ENCODE measurements around the gene GMDS. TPM values are rescaled to one million over a fixed set of nuclear protein-coding genes. Genes with fewer than 3 reads are reported as not detected.

GMDS gene
- total RNA-seq, 1 donor from 2014 or later, result 44.5 TPM

DNA sequence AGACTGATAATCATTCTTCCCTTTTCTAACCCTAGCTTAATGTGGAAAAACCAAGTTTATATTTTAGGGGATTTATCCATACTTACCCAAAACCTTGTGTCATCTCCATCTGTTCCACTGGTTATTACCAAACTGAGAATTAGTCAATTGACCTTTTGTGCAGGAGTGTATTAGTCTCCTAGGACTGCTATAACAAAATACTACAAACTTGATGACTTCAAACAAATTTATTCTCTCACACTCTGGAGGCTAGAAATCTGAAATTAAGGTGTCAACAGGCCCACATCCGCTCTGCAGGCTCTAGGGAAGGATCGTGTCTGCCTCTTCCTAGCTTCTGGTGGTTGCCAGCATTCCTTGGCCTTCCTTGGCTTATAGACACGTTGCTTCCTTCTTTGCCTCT lies 12.7 kb upstream of the GMDS start:
- Mint-ChIP-seq H3K27ac (no peak overlapping the region), H3K36me3 (ENCODE audit: low read depth) (peaks cover 19% of the 10 kb centered on the region), H3K27me3 (ENCODE audit: insufficient read depth) (peaks cover 2% of the 10 kb centered on the region), H3K4me1 (ENCODE audit: low read depth) (no peaks in the 10 kb centered on the region), H3K4me3 (no peak overlapping the region), H3K9me3 (peaks cover 16% of the 10 kb centered on the region)
- intact Hi-C loops (cut with micrococcal nuclease), result no loop called here
- no peak for DNase-seq (ENCODE audit: low spot score)

DNA sequence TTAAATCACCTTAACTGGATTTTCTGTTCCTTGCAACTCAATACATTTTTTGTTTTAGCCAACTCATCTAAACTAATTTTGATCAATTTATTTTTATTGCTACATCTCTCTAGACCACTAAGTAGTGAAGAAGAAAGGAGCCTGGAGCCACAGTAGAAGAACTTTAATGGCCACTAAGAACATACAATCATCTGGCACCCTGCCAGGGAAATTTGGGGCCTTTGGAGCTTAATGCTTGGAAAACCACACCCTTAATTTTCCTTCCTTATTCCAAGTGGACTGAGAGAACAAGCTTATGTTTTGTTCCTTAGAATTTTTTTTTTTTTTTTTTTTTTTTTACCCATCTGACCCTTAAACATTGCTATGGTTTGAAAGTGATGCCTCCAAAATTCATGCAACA lies 12.0 kb upstream of the GMDS start:
- Mint-ChIP-seq H3K9me3 (peaks cover 16% of the 10 kb centered on the region), H3K27me3 (ENCODE audit: insufficient read depth) (peaks cover 2% of the 10 kb centered on the region), H3K27ac (no peak overlapping the region), H3K36me3 (ENCODE audit: low read depth) (peaks cover 24% of the 10 kb centered on the region), H3K4me3 (no peak overlapping the region), H3K4me1 (ENCODE audit: low read depth) (no peaks in the 10 kb centered on the region)
- DNase-seq (ENCODE audit: low spot score), result no peak
- intact Hi-C loops (cut with micrococcal nuclease), result no loop called here

DNA sequence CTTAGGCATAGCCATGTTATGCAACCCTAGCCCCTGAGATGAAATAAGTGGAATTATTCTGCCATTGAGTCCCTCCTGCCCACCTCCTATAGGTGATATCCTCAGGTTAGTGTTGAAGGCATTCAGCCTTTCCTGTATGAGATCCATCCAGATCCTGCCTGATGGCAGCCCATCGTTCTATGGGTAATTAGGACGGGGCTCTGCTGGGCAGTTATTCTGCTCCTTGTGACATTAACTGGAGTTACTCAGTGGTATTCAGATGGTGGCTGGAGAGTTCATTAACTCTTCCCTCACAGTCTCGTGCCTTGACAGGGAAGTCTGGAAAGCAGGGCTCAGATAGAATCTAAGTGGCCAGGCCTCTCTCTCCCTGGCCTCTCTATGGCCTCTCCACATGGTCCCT lies 9.3 kb upstream of the GMDS start:
- H3K4me1 Mint-ChIP-seq (ENCODE audit: low read depth), result no peaks in the 10 kb centered on the region
- peaks cover 28% of the 10 kb centered on the region for H3K36me3 Mint-ChIP-seq (ENCODE audit: low read depth)
- H3K9me3 Mint-ChIP-seq, result peaks cover 16% of the 10 kb centered on the region
- H3K27ac Mint-ChIP-seq, result no peak overlapping the region
- H3K27me3 Mint-ChIP-seq (ENCODE audit: insufficient read depth), result no peaks in the 10 kb centered on the region
- DNase-seq (ENCODE audit: low spot score), result no peak
- no peak overlapping the region for H3K4me3 Mint-ChIP-seq
- intact Hi-C loops (cut with micrococcal nuclease), result no loop called here

GRCh38 chr6:2249126-2249525 lies 3.7 kb upstream of the GMDS start:
- DNase-seq (ENCODE audit: low spot score), result no peak
- Mint-ChIP-seq H3K27ac (no peak overlapping the region), H3K27me3 (ENCODE audit: insufficient read depth) (no peaks in the 10 kb centered on the region), H3K4me3 (no peak overlapping the region), H3K36me3 (ENCODE audit: low read depth) (peaks cover 27% of the 10 kb centered on the region), H3K4me1 (ENCODE audit: low read depth) (peaks cover 38% of the 10 kb centered on the region), H3K9me3 (peaks cover 4% of the 10 kb centered on the region)
- intact Hi-C loops (cut with micrococcal nuclease), result loop anchor here (10.0 kb wide), 3 partner anchors 516 to 746 kb away; partner anchors contain the start of genes NQO2, SERPINB1 and WRNIP1

DNA sequence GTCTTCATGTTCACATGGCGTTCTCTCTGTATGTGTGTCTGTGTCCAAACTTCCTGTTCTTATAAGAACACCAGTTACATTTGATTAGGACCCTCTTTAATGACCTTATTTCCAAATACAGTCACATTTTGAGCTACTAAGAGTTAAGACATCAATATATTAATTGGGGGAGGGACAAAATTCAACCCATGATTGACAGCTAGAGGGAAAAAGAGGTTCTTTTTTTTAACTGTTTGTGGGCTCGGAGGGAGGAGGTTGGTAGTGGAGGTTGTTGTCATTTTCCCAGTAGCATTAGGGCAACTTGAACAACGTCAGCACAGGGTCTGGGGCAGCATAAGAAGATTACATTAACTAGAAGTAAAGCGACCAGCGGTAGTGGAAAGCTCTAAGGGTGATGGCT lies 2.3 kb upstream of the GMDS start:
- Mint-ChIP-seq H3K9me3 (no peaks in the 10 kb centered on the region), H3K27me3 (ENCODE audit: insufficient read depth) (no peaks in the 10 kb centered on the region), H3K36me3 (ENCODE audit: low read depth) (peaks cover 25% of the 10 kb centered on the region), H3K27ac (no peak overlapping the region), H3K4me3 (peak overlapping the region; percentile 92), H3K4me1 (ENCODE audit: low read depth) (peaks cover 52% of the 10 kb centered on the region)
- intact Hi-C loops (cut with micrococcal nuclease), result loop anchor here (10.0 kb wide), 3 partner anchors 517 to 747 kb away; partner anchors contain the start of genes NQO2, SERPINB1 and WRNIP1
- no peak for DNase-seq (ENCODE audit: low spot score)

DNA sequence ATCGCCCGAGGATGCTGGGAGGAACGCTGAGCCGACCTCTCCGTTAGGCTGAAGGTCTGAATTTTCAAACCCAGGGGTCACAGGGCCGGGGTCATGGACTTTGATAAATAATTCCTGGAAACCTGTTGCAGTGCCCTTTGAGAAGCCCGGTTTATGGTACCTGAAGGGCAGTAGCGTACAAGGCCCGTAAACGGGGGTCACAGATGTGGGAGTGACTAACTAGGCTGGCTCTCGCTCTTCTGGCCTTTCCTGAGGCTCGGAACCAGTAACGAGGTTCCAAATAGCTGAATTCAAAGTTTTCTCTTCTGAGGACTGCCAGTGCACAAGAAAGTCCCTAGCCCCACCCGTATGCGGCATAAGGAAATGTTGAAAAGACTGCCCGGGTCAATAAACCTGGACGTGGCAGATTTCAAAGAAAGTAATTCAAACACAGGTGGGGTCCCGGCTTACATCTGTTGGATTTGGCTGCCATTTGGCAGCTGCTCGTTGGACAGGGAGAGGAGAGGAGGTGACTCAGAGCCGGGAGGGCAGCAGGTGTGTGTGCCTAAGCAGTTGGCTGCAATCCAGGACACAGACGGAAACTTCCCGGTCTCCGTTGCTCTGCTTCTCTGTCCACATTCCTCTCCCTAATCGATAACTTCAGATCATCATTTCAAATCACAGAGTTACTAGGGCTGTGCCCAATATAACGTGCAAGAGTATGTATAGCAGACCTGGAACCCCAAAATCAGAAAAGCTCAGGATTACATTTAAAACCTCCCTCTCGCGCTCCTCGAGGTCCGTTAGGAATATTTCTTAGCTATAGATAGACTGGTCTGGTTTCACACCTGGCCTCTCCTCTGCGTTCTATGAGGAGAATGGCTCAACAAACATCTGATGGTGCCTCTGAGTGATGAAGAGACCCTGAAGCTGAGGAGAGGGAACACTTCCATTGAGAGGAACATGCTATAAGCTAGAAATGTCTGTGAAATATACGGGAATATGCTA lies 765 bp upstream of the GMDS start:
- Mint-ChIP-seq H3K4me3 (peak overlapping the region; percentile 92), H3K27me3 (ENCODE audit: insufficient read depth) (no peaks in the 10 kb centered on the region), H3K4me1 (ENCODE audit: low read depth) (peaks cover 67% of the 10 kb centered on the region), H3K27ac (peak overlapping the region; percentile 89), H3K36me3 (ENCODE audit: low read depth) (peaks cover 26% of the 10 kb centered on the region), H3K9me3 (no peaks in the 10 kb centered on the region)
- DNase-seq (ENCODE audit: low spot score), result peak; percentile 11
- intact Hi-C loops (cut with micrococcal nuclease), result loop anchor here (1.0 to 10.0 kb wide), 5 partner anchors 59 to 749 kb away; partner anchors contain the start of genes NQO2, SERPINB1 and WRNIP1

DNA sequence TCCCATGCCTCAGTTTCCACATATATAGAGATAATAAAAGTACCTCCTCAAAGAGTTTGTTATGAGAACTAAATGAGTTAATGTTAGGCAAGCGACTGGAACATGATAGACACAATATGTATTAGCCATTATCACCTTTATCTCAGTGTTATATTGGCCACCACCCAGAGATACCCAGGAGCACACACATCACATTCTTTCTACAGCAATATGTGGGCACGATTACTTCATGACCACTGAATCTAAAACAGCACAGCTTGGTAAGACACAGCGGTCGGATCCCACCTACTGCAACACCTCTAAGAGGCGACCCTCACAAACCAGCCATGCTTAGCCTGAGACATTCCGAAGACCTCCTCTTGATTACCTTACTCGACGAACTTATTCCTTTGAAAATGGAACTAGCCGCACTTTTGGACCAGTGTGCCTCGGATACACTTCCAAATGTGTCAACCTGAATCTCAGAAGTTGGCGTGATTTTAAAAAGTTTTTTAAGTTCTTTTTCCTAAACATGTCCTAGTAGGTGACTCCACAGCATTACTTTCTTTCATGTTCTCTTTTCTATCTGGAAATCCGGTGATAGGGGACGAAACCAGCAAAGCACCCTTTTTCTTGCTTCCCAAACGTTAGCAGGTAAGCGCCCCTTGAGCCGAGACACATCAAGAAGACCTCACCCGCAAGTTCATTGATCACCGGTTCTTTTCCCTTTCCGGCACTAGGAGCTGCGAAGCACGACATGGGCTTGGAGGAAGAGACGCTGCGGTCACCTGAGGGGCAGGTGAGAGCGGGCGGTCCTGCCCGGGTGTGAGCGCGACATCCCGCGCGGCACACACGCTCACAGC lies 923 bp downstream of the GMDS start:
- Mint-ChIP-seq H3K27me3 (ENCODE audit: insufficient read depth) (no peaks in the 10 kb centered on the region), H3K4me3 (peak overlapping the region; percentile 91), H3K27ac (peak overlapping the region; percentile 70), H3K36me3 (ENCODE audit: low read depth) (peaks cover 22% of the 10 kb centered on the region), H3K4me1 (ENCODE audit: low read depth) (peaks cover 80% of the 10 kb centered on the region), H3K9me3 (no peaks in the 10 kb centered on the region)
- DNase-seq (ENCODE audit: low spot score), result no peak
- intact Hi-C loops (cut with micrococcal nuclease), result loop anchor here (1.0 to 10.0 kb wide), 6 partner anchors 58 to 750 kb away; partner anchors contain the start of genes NQO2, SERPINB1 and WRNIP1

GRCh38 chr6:2242311-2242710 lies 3.1 kb downstream of the GMDS start:
- peak overlapping the region; percentile 76 for H3K27ac Mint-ChIP-seq
- peak overlapping the region; percentile 50 for H3K4me3 Mint-ChIP-seq
- H3K36me3 Mint-ChIP-seq (ENCODE audit: low read depth), result peaks cover 15% of the 10 kb centered on the region
- peaks cover 65% of the 10 kb centered on the region for H3K4me1 Mint-ChIP-seq (ENCODE audit: low read depth)
- DNase-seq (ENCODE audit: low spot score), result no peak
- intact Hi-C loops (cut with micrococcal nuclease), result loop anchor here (1.0 to 10.0 kb wide), 6 partner anchors 132 to 752 kb away; partner anchors contain the start of genes NQO2, SERPINB1 and WRNIP1
- H3K9me3 Mint-ChIP-seq, result no peaks in the 10 kb centered on the region
- H3K27me3 Mint-ChIP-seq (ENCODE audit: insufficient read depth), result no peaks in the 10 kb centered on the region

GRCh38 chr6:2240961-2241360 lies 4.4 kb downstream of the GMDS start:
- peaks cover 52% of the 10 kb centered on the region for H3K4me1 Mint-ChIP-seq (ENCODE audit: low read depth)
- intact Hi-C loops (cut with micrococcal nuclease), result loop anchor here (1.0 to 10.0 kb wide), 6 partner anchors 10 to 754 kb away; partner anchors contain the start of genes NQO2, SERPINB1 and WRNIP1

GRCh38 chr6:2237001-2237400 lies 8.4 kb downstream of the GMDS start:
- H3K4me3 Mint-ChIP-seq, result no peak overlapping the region
- no peak for DNase-seq (ENCODE audit: low spot score)
- H3K36me3 Mint-ChIP-seq (ENCODE audit: low read depth), result peaks cover 11% of the 10 kb centered on the region
- H3K4me1 Mint-ChIP-seq (ENCODE audit: low read depth), result peaks cover 33% of the 10 kb centered on the region
- H3K9me3 Mint-ChIP-seq, result no peaks in the 10 kb centered on the region
- no peak overlapping the region for H3K27ac Mint-ChIP-seq
- H3K27me3 Mint-ChIP-seq (ENCODE audit: insufficient read depth), result no peaks in the 10 kb centered on the region
- intact Hi-C loops (cut with micrococcal nuclease), result no loop called here

More at GRCh38 chr6:2240961-2241360, 4.4 kb downstream of the GMDS start:
- Mint-ChIP-seq H3K4me3 (no peak overlapping the region), H3K27ac (no peak overlapping the region), H3K27me3 (ENCODE audit: insufficient read depth) (no peaks in the 10 kb centered on the region), H3K36me3 (ENCODE audit: low read depth) (peaks cover 18% of the 10 kb centered on the region), H3K9me3 (no peaks in the 10 kb centered on the region)
- no peak for DNase-seq (ENCODE audit: low spot score)

DNA sequence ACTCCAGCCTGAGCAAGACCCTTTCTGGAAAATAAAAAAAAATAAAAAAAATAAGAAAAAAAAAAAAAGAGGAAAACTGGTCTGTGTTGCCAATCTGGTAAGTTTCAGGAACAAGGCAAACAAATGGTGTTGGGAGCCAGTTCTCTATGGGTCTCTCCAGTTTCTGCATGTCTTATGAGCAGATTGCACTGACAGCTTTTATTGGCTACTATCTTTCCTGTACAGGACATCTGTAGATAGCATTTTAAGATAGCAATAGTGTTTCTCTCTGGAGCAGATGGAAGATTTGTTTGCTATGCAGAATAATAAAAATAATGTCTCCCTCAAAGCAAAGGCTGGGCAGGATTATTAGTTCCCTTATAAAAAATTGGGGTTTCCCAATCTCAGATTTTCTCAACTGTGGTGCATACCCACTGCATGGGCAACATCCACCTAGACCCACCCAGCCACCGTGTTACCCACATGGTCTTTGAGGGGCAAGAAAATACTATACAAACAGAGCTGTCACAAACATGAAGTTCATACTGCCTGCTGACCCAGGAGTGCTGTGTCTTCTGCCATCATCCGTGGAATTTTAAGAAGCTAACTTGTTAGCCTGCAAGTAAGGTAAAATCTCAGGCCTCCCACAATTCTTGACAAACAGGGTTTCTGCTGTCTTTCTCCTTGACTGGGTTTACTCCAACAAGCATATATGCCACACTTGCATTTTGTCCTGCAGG lies 9.5 kb downstream of the GMDS start:
- Mint-ChIP-seq H3K4me3 (no peak overlapping the region), H3K27ac (no peak overlapping the region), H3K9me3 (no peaks in the 10 kb centered on the region)

GRCh38 chr6:2232445-2232844 lies 13.0 kb downstream of the GMDS start:
- Mint-ChIP-seq H3K27me3 (ENCODE audit: insufficient read depth) (no peaks in the 10 kb centered on the region), H3K4me3 (no peak overlapping the region), H3K27ac (no peak overlapping the region), H3K9me3 (no peaks in the 10 kb centered on the region), H3K36me3 (ENCODE audit: low read depth) (peaks cover 5% of the 10 kb centered on the region), H3K4me1 (ENCODE audit: low read depth) (peaks cover 34% of the 10 kb centered on the region)
- intact Hi-C loops (cut with micrococcal nuclease), result no loop called here
- no peak for DNase-seq (ENCODE audit: low spot score)

More for the DNA sequence above, 9.5 kb downstream of the GMDS start:
- no peak for DNase-seq (ENCODE audit: low spot score)
- peaks cover 9% of the 10 kb centered on the region for H3K36me3 Mint-ChIP-seq (ENCODE audit: low read depth)
- intact Hi-C loops (cut with micrococcal nuclease), result no loop called here
- H3K27me3 Mint-ChIP-seq (ENCODE audit: insufficient read depth), result no peaks in the 10 kb centered on the region
- peaks cover 31% of the 10 kb centered on the region for H3K4me1 Mint-ChIP-seq (ENCODE audit: low read depth)

Data from activated T-helper 1 cell treated with anti-CD3 and anti-CD28 coated beads, Interleukin-12 subunit alpha, Interleukin-12 subunit beta, Interleukin-2, Interleukin-4 antibody, amounts not matched to agents 30 ng/mL and 10 ng/mL and 1 ng/mL, durations not matched to agents 14 hours and 24 hours and 36 hours (primary cell).